SK-N-SH (cell line): ENCODE data around the gene DNAH11. TPM values are rescaled to one million over a fixed set of nuclear protein-coding genes. Genes with fewer than 3 reads are reported as not detected.

Experiments used
- CTCF ChIA-PET: fragments of 300-600, 350-600 bp; formaldehyde crosslinking; extraction: SDS; loops from one replicate; lab custom pipeline; 2021; lab: Yijun Ruan, JAX
- POLR2A ChIA-PET: fragments of 350-600 bp; sonication (Branson Sonifier 250); formaldehyde crosslinking; extraction: SDS; loops from one replicate; lab custom pipeline; 2020; ENCODE audit warnings: antibody characterized with exemption, inconsistent platforms; lab: Yijun Ruan, JAX
- DNase-seq: peaks from one replicate; pipeline ENCODE4 v3.0.0; 2012
- H2AFZ ChIP-seq: fragments of 200-600 bp; sonication (generic); 2 replicates; pipeline ENCODE4 v1.8.1; 2016; ENCODE audit warnings: antibody characterized with exemption, mild to moderate bottlenecking, low read depth
- H3F3A ChIP-seq: fragments of 200-600 bp; sonication (generic); replicated peaks from 2 replicates; pipeline ENCODE3; 2016; ENCODE audit warnings: antibody characterized with exemption, mild to moderate bottlenecking; ENCODE audit not compliant: insufficient read depth
- H3K27ac ChIP-seq, 2 experiments: fragments of 200-500 bp in 1 of 2; fragments of 200-600 bp in 1 of 2; sonication (Bioruptor generic) in 1 of 2; sonication (generic), shearing (Covaris generic) in 1 of 2; 2 replicates each; pipeline versions ENCODE4 v1.5.1 to v1.6.1; 2014 to 2016; ENCODE audit warnings: low read depth in 2 of 2, inconsistent platforms in 1 of 2, low read length in 1 of 2, mild to moderate bottlenecking in 1 of 2, mixed read lengths in 1 of 2
- H3K27me3 ChIP-seq: fragments of 200-600 bp; sonication (generic), shearing (Covaris generic); 2 replicates; pipeline ENCODE4 v1.6.1; 2016; ENCODE audit warnings: mixed run types; ENCODE audit not compliant: insufficient read depth
- H3K36me3 ChIP-seq, 2 experiments: fragments of 200-500 bp in 1 of 2; fragments of 200-600 bp in 1 of 2; sonication (Bioruptor generic) in 1 of 2; sonication (generic) in 1 of 2; replicated peaks in 1 of 2; 2 replicates each; pipeline versions ENCODE3 to v1.5.1; 2014 to 2016; ENCODE audit warnings: low read length in 1 of 2, mild to moderate bottlenecking in 1 of 2; ENCODE audit not compliant: insufficient read depth in 2 of 2, control insufficient read depth in 1 of 2
- H3K4me1 ChIP-seq, 2 experiments: fragments of 200-500 bp in 1 of 2; fragments of 200-600 bp in 1 of 2; sonication (Bioruptor generic) in 1 of 2; sonication (generic), shearing (Covaris generic) in 1 of 2; 2 replicates each; pipeline versions ENCODE4 v1.5.1 to v1.6.1; 2014 to 2016; ENCODE audit warnings: low read depth in 1 of 2, low read length in 1 of 2, mixed run types in 1 of 2; ENCODE audit not compliant: insufficient read depth in 2 of 2, control insufficient read depth in 1 of 2
- H3K4me2 ChIP-seq: fragments of 200-600 bp; sonication (generic), shearing (Covaris generic); 2 replicates; pipeline ENCODE4 v1.6.1; 2017; ENCODE audit warnings: mixed run types
- H3K4me3 ChIP-seq, 2 experiments: fragments of 200-500 bp in 1 of 2; fragments of 200-600 bp in 1 of 2; sonication (Bioruptor generic) in 1 of 2; sonication (generic), shearing (Covaris generic) in 1 of 2; 2 replicates each; pipeline versions ENCODE4 v1.5.1 to v1.8.1; 2014 to 2016; ENCODE audit warnings: low read depth in 2 of 2, inconsistent platforms in 1 of 2, low read length in 1 of 2, mild to moderate bottlenecking in 1 of 2, mixed read lengths in 1 of 2, moderate library complexity in 1 of 2
- H3K79me2 ChIP-seq: fragments of 200-600 bp; sonication (generic); 2 replicates; pipeline ENCODE4 v1.8.1; 2017; ENCODE audit warnings: mild to moderate bottlenecking; ENCODE audit not compliant: insufficient read depth
- H3K9ac ChIP-seq: fragments of 200-600 bp; sonication (generic); 2 replicates; pipeline ENCODE4 v1.6.1; 2017; ENCODE audit warnings: mixed run types
- H3K9me2 ChIP-seq: fragments of 200-600 bp; sonication (generic); 2 replicates; pipeline ENCODE4 v1.6.1; 2017; ENCODE audit warnings: mixed run types
- H3K9me3 ChIP-seq: fragments of 200-600 bp; sonication (generic); 2 replicates; pipeline ENCODE4 v1.6.1; 2017; ENCODE audit warnings: mixed run types, mild to moderate bottlenecking, moderate library complexity
- H4K20me1 ChIP-seq: fragments of 200-600 bp; sonication (generic); 2 replicates; pipeline ENCODE4 v1.6.1; 2017; ENCODE audit warnings: mild to moderate bottlenecking, mixed run types; ENCODE audit not compliant: insufficient read depth
- ELF1 ChIP-seq: IDR thresholded peaks from 2 replicates; pipeline ENCODE4 v1.4.0; 2012
- GATA2 ChIP-seq: sonication (generic); formaldehyde crosslinking; IDR thresholded peaks from 2 replicates; pipeline ENCODE4 v1.5.0; 2020; ENCODE audit warnings: mild to moderate bottlenecking, missing genetic modification reagents
- MXI1 ChIP-seq: IDR thresholded peaks from 2 replicates; pipeline ENCODE4 v1.6.1; 2012; ENCODE audit warnings: mild to moderate bottlenecking, low read depth, low read length, improper control_type of control experiment
- NFIC ChIP-seq: IDR thresholded peaks from 2 replicates; pipeline ENCODE4 v1.4.0; 2012; ENCODE audit warnings: borderline replicate concordance
- POLR2AphosphoS5 ChIP-seq: IDR thresholded peaks from 2 replicates; pipeline ENCODE4 v1.6.1; 2012; ENCODE audit warnings: low read depth, low read length
- RAD21 ChIP-seq: IDR thresholded peaks from 2 replicates; pipeline ENCODE4 v1.6.1; 2012; ENCODE audit warnings: mild to moderate bottlenecking, low read length
- RCOR1 ChIP-seq: fragments of 150-350 bp; IDR thresholded peaks from 2 replicates; pipeline ENCODE4 v1.6.1; 2017; ENCODE audit warnings: antibody characterized with exemption, low read length
- RXRA ChIP-seq: IDR thresholded peaks from 2 replicates; pipeline ENCODE4 v1.4.0; 2012; ENCODE audit warnings: low read depth, mild to moderate bottlenecking, borderline replicate concordance
- SIN3A ChIP-seq: IDR thresholded peaks from 2 replicates; pipeline ENCODE4 v1.6.1; 2012; ENCODE audit warnings: low read depth, mild to moderate bottlenecking, low read length, moderate library complexity, borderline replicate concordance
- SMC3 ChIP-seq: IDR thresholded peaks from 2 replicates; pipeline ENCODE4 v1.6.1; 2012; ENCODE audit warnings: low read depth, low read length, improper control_type of control experiment
- TCF12 ChIP-seq: IDR thresholded peaks from 2 replicates; pipeline ENCODE4 v1.4.0; 2012
- TEAD4 ChIP-seq: IDR thresholded peaks from 2 replicates; pipeline ENCODE4 v1.4.0; 2012; ENCODE audit warnings: mild to moderate bottlenecking, borderline replicate concordance; ENCODE audit not compliant: insufficient read depth
- USF1 ChIP-seq: IDR thresholded peaks from 2 replicates; pipeline ENCODE4 v1.4.0; 2012; ENCODE audit warnings: low read depth, borderline replicate concordance
- USF2 ChIP-seq: fragments of 150-350 bp; IDR thresholded peaks from 2 replicates; pipeline ENCODE4 v1.6.1; 2017; ENCODE audit warnings: antibody characterized with exemption, low read length, low read depth, borderline replicate concordance
- polyA plus RNA-seq, 3 experiments: library from polyadenylated mRNA; depleted of rRNA; stranded (reverse); fragments of >200 nt; gene quantifications; 2 replicates each; pipeline ENCODE4 v1.2.3, GENCODE V29; 2012
- TF ChIP-seq, protein P1 (sequence below): fragments of 200-600 bp; sonication (generic); IDR thresholded peaks from 2 replicates; pipeline ENCODE4 v1.6.1; 2017; ENCODE audit warnings: antibody characterized with exemption, mild to moderate bottlenecking, moderate library complexity
- TF ChIP-seq, protein P2 (sequence below): IDR thresholded peaks from 2 replicates; pipeline ENCODE4 v1.4.0; 2012; ENCODE audit warnings: low read depth, borderline replicate concordance
- TF ChIP-seq, protein P3 (sequence below): IDR thresholded peaks from 2 replicates; pipeline ENCODE4; 2012

DNAH11 gene
- polyA plus RNA-seq, 1 of the 3 experiments (the other 2 are of a cell fraction), result 0.77 TPM

DNA sequence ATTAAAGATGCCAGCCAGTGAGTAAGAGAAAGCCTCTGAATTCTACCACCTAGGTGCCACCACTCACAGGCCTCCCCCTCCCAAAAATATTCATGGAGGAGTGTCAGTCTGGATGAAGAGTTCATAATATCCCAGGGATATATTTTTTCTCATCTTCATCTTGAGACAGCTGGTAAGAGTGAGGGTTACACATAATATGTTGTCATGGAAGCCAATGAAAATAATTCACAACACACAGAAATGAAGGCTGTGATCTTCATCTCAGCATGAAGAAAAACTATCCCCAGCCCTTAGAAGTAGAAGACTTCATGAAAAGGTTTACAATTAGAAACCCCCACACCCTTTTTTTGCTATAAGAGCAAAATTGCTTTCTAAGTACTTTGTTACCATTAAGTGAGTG, 175.6 kb downstream of the DNAH11 start:
- Histone ChIP-seq H3K4me2 (no peak overlapping the region), H3K9me2 (peaks cover 7% of the 10 kb centered on the region; the same call in 1 of the 2 replicates), H3K27ac (no peak overlapping the region), H3F3A (no peaks in the 10 kb centered on the region), H3K36me3 (no peaks in the 10 kb centered on the region), H3K4me3 (no peak overlapping the region), H3K79me2 (no peaks in the 10 kb centered on the region), H2AFZ (no peak overlapping the region), H3K9me3 (no peaks in the 10 kb centered on the region), H3K9ac (no peak overlapping the region), H4K20me1 (no peaks in the 10 kb centered on the region), H3K4me1 (no peaks in the 10 kb centered on the region), H3K27me3 (0 out of 2 replicates have a peak, but pooled peaks cover 15% of the 10 kb centered on the region)
- ChIA-PET CTCF (no interaction called here), POLR2A (no interaction called here)
- no peak for DNase-seq
- no peak for TF ChIP-seq TCF12
- no peak for TF ChIP-seq GATA2 (CRISPR knock-in tag)
- TF ChIP-seq POLR2AphosphoS5, result no peak
- TF ChIP-seq SMC3, result no peak
- TF ChIP-seq, protein P1, sequence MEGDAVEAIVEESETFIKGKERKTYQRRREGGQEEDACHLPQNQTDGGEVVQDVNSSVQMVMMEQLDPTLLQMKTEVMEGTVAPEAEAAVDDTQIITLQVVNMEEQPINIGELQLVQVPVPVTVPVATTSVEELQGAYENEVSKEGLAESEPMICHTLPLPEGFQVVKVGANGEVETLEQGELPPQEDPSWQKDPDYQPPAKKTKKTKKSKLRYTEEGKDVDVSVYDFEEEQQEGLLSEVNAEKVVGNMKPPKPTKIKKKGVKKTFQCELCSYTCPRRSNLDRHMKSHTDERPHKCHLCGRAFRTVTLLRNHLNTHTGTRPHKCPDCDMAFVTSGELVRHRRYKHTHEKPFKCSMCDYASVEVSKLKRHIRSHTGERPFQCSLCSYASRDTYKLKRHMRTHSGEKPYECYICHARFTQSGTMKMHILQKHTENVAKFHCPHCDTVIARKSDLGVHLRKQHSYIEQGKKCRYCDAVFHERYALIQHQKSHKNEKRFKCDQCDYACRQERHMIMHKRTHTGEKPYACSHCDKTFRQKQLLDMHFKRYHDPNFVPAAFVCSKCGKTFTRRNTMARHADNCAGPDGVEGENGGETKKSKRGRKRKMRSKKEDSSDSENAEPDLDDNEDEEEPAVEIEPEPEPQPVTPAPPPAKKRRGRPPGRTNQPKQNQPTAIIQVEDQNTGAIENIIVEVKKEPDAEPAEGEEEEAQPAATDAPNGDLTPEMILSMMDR, result no peak
- TF ChIP-seq USF2, result no peak
- TF ChIP-seq SIN3A, result no peak
- TF ChIP-seq, protein P2, sequence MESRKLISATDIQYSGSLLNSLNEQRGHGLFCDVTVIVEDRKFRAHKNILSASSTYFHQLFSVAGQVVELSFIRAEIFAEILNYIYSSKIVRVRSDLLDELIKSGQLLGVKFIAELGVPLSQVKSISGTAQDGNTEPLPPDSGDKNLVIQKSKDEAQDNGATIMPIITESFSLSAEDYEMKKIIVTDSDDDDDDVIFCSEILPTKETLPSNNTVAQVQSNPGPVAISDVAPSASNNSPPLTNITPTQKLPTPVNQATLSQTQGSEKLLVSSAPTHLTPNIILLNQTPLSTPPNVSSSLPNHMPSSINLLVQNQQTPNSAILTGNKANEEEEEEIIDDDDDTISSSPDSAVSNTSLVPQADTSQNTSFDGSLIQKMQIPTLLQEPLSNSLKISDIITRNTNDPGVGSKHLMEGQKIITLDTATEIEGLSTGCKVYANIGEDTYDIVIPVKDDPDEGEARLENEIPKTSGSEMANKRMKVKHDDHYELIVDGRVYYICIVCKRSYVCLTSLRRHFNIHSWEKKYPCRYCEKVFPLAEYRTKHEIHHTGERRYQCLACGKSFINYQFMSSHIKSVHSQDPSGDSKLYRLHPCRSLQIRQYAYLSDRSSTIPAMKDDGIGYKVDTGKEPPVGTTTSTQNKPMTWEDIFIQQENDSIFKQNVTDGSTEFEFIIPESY, result no peak
- TF ChIP-seq, protein P3, sequence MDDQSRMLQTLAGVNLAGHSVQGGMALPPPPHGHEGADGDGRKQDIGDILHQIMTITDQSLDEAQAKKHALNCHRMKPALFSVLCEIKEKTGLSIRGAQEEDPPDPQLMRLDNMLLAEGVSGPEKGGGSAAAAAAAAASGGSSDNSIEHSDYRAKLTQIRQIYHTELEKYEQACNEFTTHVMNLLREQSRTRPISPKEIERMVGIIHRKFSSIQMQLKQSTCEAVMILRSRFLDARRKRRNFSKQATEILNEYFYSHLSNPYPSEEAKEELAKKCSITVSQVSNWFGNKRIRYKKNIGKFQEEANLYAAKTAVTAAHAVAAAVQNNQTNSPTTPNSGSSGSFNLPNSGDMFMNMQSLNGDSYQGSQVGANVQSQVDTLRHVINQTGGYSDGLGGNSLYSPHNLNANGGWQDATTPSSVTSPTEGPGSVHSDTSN, result no peak
- TF ChIP-seq NFIC, result no peak
- TF ChIP-seq TEAD4, result no peak
- TF ChIP-seq MXI1, result no peak
- no peak for TF ChIP-seq RXRA
- TF ChIP-seq USF1, result no peak
- no peak for TF ChIP-seq RCOR1
- no peak for TF ChIP-seq RAD21
- no peak for TF ChIP-seq ELF1
